Thyroid gland (tissue), 4 donors: ENCODE data around the gene DUSP28. TPM values are rescaled to one million over a fixed set of nuclear protein-coding genes. Genes with fewer than 3 reads are reported as not detected.

ENCODE experiments used
- DNase-seq, 2 donors: peaks; one replicate each; pipeline ENCODE4 v3.0.0-alpha.2; 2019
- H3K27ac ChIP-seq, 3 donors: fragments of 200-600 bp; sonication (generic); 1 replicate in 2 of 3; 2 replicates in 1 of 3; pipeline ENCODE4 v1.5.1; 2016 to 2019; ENCODE audit warnings: mild to moderate bottlenecking in 1 of 3, moderate library complexity in 1 of 3
- H3K27me3 ChIP-seq: fragments of 200-600 bp; sonication (generic); one replicate; pipeline ENCODE4 v1.5.1; 2019
- H3K36me3 ChIP-seq, 2 donors: fragments of 200-600 bp; sonication (generic); one replicate each; pipeline ENCODE4 v1.5.1; 2016 to 2019
- H3K4me1 ChIP-seq, 2 donors: fragments of 200-600 bp; sonication (generic); one replicate each; pipeline ENCODE4 v1.5.1; 2017 to 2019
- H3K4me3 ChIP-seq, 3 donors: fragments of 200-600 bp; sonication (generic); replicated peaks in 1 of 3; 1 replicate in 2 of 3; 2 replicates in 1 of 3; pipeline ENCODE4 v1.5.1; 2016; ENCODE audit warnings: mild to moderate bottlenecking in 1 of 3
- H3K9me3 ChIP-seq: fragments of 200-600 bp; sonication (generic); one replicate; pipeline ENCODE4 v1.5.1; 2017
- CTCF ChIP-seq, 6 experiments: fragments of 200-600 bp in 3 of 6; fragments of 450-650 bp in 3 of 6; sonication (generic) in 3 of 6; IDR thresholded peaks; one replicate each; pipeline ENCODE4 v1.5.1; 2016 to 2019; ENCODE audit warnings: antibody characterized with exemption in 6 of 6, mild to moderate bottlenecking in 2 of 6, inconsistent platforms in 1 of 6, moderate library complexity in 1 of 6
- POLR2A ChIP-seq, 2 donors: fragments of 450-650 bp; IDR thresholded peaks; one replicate each; pipeline ENCODE4 v1.6.1; 2017; ENCODE audit warnings: antibody characterized with exemption in 2 of 2, mild to moderate bottlenecking in 2 of 2, moderate library complexity in 1 of 2
- WGBS, 2 donors: methylation state at CpG; one replicate each; pipeline ENCODE4 v1.1.5; 2017; 5-methylcytosine and 5-hydroxymethylcytosine counted together
- intact Hi-C: fragments of 100-400 bp; cut with DNase I; formaldehyde crosslinking; loops from one replicate; pipeline ENCODE4 v1.15.1; 2023
- total RNA-seq, 4 donors: library from RNA; depleted of rRNA; stranded (reverse); fragments of >200 nt; gene quantifications; one replicate each; pipeline ENCODE4 v1.2.3, GENCODE V29; 2016

The DUSP28 gene
- total RNA-seq, 4 donors from 2014 or later, result 6.6 to 12.5 (median 9.2) TPM

- WGBS, 2 donors, result 91 to 99% methylated on average over 15 to 20 of the region's 21 CpGs
- H3K4me3 ChIP-seq, result no peak overlapping the region
- no peak overlapping the region for H3K27ac ChIP-seq
- H3K4me1 ChIP-seq, result no peaks in the 10 kb centered on the region
- TF ChIP-seq POLR2A (IDR thresholded peaks at IDR 0.05) (no peak), CTCF (IDR thresholded peaks at IDR 0.05) (no peak)
- intact Hi-C loops, result no loop called here
- peaks cover 0 to 4% of the 10 kb centered on the region in 2 donors for H3K36me3 ChIP-seq
- H3K27me3 ChIP-seq, result no peaks in the 10 kb centered on the region
- no peaks in the 10 kb centered on the region for H3K9me3 ChIP-seq
- no peak for DNase-seq
Observed at GRCh38 chr2:240512666-240513535, 47.3 kb upstream of the DUSP28 start.

GRCh38 chr2:240513549-240514287 lies 46.4 kb upstream of the DUSP28 start:
- H3K4me1 ChIP-seq, result no peaks in the 10 kb centered on the region
- 39 to 40% methylated on average over 11 to 13 of the region's 13 CpGs for WGBS, 2 donors
- peak; percentile 80 to 82 for DNase-seq
- H3K27ac ChIP-seq, result no peak overlapping the region
- H3K9me3 ChIP-seq, result no peaks in the 10 kb centered on the region
- H3K27me3 ChIP-seq, result no peaks in the 10 kb centered on the region
- peaks cover 0 to 4% of the 10 kb centered on the region in 2 donors for H3K36me3 ChIP-seq
- no peak overlapping the region for H3K4me3 ChIP-seq
- intact Hi-C loops, result no loop called here
- peak; percentile 34 to 78 (median 68) for TF ChIP-seq CTCF (IDR thresholded peaks at IDR 0.05)
- no peak for TF ChIP-seq POLR2A (IDR thresholded peaks at IDR 0.05)

GRCh38 chr2:240514631-240515030 lies 45.5 kb upstream of the DUSP28 start:
- no peak for DNase-seq
- Histone ChIP-seq H3K4me1 (peaks cover 0 to 5% of the 10 kb centered on the region in 2 donors), H3K9me3 (no peaks in the 10 kb centered on the region), H3K27me3 (no peaks in the 10 kb centered on the region), H3K27ac (no peak overlapping the region), H3K4me3 (no peak overlapping the region), H3K36me3 (peaks cover 0 to 4% of the 10 kb centered on the region in 2 donors)
- 86 to 90% methylated on average over 2 of the region's 2 CpGs for WGBS, 2 donors
- TF ChIP-seq POLR2A (IDR thresholded peaks at IDR 0.05) (no peak), CTCF (IDR thresholded peaks at IDR 0.05) (no peak)
- intact Hi-C loops, result no loop called here

- WGBS, 2 donors, result 95 to 100% methylated on average over 4 of the region's 4 CpGs
- intact Hi-C loops, result no loop called here
- no peak for DNase-seq
Observed at GRCh38 chr2:240517342-240517741, 42.8 kb upstream of the DUSP28 start.

More at GRCh38 chr2:240517342-240517741, 42.8 kb upstream of the DUSP28 start:
- no peak overlapping the region for H3K27ac ChIP-seq
- no peak overlapping the region for H3K4me3 ChIP-seq
- no peaks in the 10 kb centered on the region for H3K27me3 ChIP-seq
- no peaks in the 10 kb centered on the region for H3K36me3 ChIP-seq
- H3K9me3 ChIP-seq, result no peaks in the 10 kb centered on the region
- peaks cover 0 to 12% of the 10 kb centered on the region in 2 donors for H3K4me1 ChIP-seq
- no peak for TF ChIP-seq CTCF (IDR thresholded peaks at IDR 0.05)
- no peak for TF ChIP-seq POLR2A (IDR thresholded peaks at IDR 0.05)
